GM12801 (cell line): Measurements from ENCODE around the gene JAZF1.
A peak's percentile ranks its signal among the peaks of the same experiment; 100 is the strongest.

Experiments
- CTCF ChIP-seq: IDR thresholded peaks from one replicate; pipeline ENCODE4 v1.5.1; 2011; ENCODE audit warnings: control low read depth; ENCODE audit not compliant: insufficient read length; ENCODE audit errors: extremely low read depth

Gene JAZF1

GRCh38 chr7:28106321-28106829 lies 74.2 kb downstream of the JAZF1 start:
- no peak for TF ChIP-seq CTCF

GRCh38 chr7:28105234-28105633 lies 75.4 kb downstream of the JAZF1 start:
- TF ChIP-seq CTCF = no peak

- TF ChIP-seq CTCF = no peak
Observed at GRCh38 chr7:28104811-28105210, 75.8 kb downstream of the JAZF1 start.

- no peak for TF ChIP-seq CTCF
Observed at GRCh38 chr7:28104041-28104541, 76.5 kb downstream of the JAZF1 start.

- no peak for TF ChIP-seq CTCF
Observed at GRCh38 chr7:28102797-28103196, 77.8 kb downstream of the JAZF1 start.

GRCh38 chr7:28096713-28097112 lies 83.9 kb downstream of the JAZF1 start:
- peak; percentile 20 for TF ChIP-seq CTCF

- no peak for TF ChIP-seq CTCF
Observed at GRCh38 chr7:28095231-28095630, 85.4 kb downstream of the JAZF1 start.

- TF ChIP-seq CTCF = no peak
Observed at GRCh38 chr7:28093623-28094232, 86.9 kb downstream of the JAZF1 start.
